Activated CD8-positive, alpha-beta T cell treated with anti-CD3 and anti-CD28 coated beads for 36 hours (primary cell): ENCODE results near the gene MYH11. TPM values are rescaled to one million over a fixed set of nuclear protein-coding genes. Genes with fewer than 3 reads are reported as not detected.

Experiments used
- ATAC-seq: fragments of 200-7000 bp; cut with Tn5 transposase; one replicate; pipeline ENCODE4 v1.10.0; 2021; ENCODE audit warnings: mild to moderate bottlenecking, moderate library complexity
- CTCF ChIA-PET: fragments of 350-600 bp; sonication (Branson Sonifier 250); formaldehyde crosslinking; loops from one replicate; lab custom pipeline; 2021; ENCODE audit warnings: antibody characterized with exemption; lab: Charles Lee
- POLR2A ChIA-PET: fragments of 350-600 bp; sonication (Branson Sonifier 250); formaldehyde crosslinking; loops from one replicate; lab custom pipeline; 2021; ENCODE audit warnings: antibody characterized with exemption; lab: Charles Lee
- DNase-seq: peaks from one replicate; pipeline ENCODE4 v3.0.0-alpha.2; 2020
- H3K27ac Mint-ChIP-seq: one replicate; pipeline ENCODE4 v1.8.0; 2021; ENCODE audit warnings: mild to moderate bottlenecking, mixed read lengths
- H3K27me3 Mint-ChIP-seq: one replicate; pipeline ENCODE4 v1.8.0; 2021; ENCODE audit warnings: mixed read lengths
- H3K36me3 Mint-ChIP-seq: one replicate; pipeline ENCODE4 v1.8.0; 2021; ENCODE audit warnings: low read depth, mixed read lengths
- H3K4me1 Mint-ChIP-seq: one replicate; pipeline ENCODE4 v1.8.0; 2021; ENCODE audit warnings: low read depth, mixed read lengths
- H3K4me3 Mint-ChIP-seq: one replicate; pipeline ENCODE4 v1.8.0; 2021; ENCODE audit warnings: mild to moderate bottlenecking, moderate library complexity, mixed read lengths
- H3K9me3 Mint-ChIP-seq: one replicate; pipeline ENCODE4 v1.8.0; 2021; ENCODE audit warnings: mixed read lengths
- intact Hi-C: fragments of 100-400 bp; cut with micrococcal nuclease; formaldehyde crosslinking; loops from one replicate; pipeline ENCODE4 v1.10.0; 2022
- total RNA-seq, 2 experiments: library from RNA; stranded (reverse); gene quantifications; one replicate each; pipeline ENCODE4 v1.2.3, GENCODE V29; 2021
- TF ChIP-seq, protein P1 (sequence below): fragments of 200-600 bp; IDR thresholded peaks from one replicate; pipeline ENCODE4 v1.8.0; 2022; ENCODE audit warnings: antibody characterized with exemption, mild to moderate bottlenecking

The MYH11 gene
- total RNA-seq, 2 experiments from 2014 or later = not detected

DNA sequence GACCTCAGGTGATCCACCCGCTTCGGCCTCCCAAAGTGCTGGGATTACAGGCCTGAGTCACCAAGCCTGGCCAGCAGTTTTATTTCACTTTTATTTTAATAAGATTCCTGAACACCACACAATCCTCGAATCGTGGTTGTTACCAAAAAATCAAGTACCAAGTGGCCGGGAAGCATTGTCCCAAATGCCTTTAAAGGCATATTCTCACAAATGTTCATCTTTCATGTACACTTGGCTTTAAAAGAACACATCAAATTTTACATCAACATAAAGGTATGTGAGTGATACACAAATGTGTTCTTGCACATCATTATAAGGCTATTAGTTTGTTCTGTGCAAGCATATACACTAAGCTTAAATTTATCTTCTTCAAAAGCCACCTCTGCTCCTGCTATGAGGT is 8.1 kb upstream of the MYH11 start:
- H3K4me3 Mint-ChIP-seq = no peak overlapping the region
- H3K9me3 Mint-ChIP-seq = no peaks in the 10 kb centered on the region
- intact Hi-C loops = no loop called here
- CTCF ChIA-PET = no interaction called here
- no peaks in the 10 kb centered on the region for H3K4me1 Mint-ChIP-seq
- peaks cover 12% of the 10 kb centered on the region for H3K36me3 Mint-ChIP-seq
- POLR2A ChIA-PET = no interaction called here
- ATAC-seq = no peak
- no peaks in the 10 kb centered on the region for H3K27me3 Mint-ChIP-seq
- TF ChIP-seq, protein P1, sequence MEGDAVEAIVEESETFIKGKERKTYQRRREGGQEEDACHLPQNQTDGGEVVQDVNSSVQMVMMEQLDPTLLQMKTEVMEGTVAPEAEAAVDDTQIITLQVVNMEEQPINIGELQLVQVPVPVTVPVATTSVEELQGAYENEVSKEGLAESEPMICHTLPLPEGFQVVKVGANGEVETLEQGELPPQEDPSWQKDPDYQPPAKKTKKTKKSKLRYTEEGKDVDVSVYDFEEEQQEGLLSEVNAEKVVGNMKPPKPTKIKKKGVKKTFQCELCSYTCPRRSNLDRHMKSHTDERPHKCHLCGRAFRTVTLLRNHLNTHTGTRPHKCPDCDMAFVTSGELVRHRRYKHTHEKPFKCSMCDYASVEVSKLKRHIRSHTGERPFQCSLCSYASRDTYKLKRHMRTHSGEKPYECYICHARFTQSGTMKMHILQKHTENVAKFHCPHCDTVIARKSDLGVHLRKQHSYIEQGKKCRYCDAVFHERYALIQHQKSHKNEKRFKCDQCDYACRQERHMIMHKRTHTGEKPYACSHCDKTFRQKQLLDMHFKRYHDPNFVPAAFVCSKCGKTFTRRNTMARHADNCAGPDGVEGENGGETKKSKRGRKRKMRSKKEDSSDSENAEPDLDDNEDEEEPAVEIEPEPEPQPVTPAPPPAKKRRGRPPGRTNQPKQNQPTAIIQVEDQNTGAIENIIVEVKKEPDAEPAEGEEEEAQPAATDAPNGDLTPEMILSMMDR = no peak
- DNase-seq = no peak
- H3K27ac Mint-ChIP-seq = no peak overlapping the region

- intact Hi-C loops = no loop called here
- POLR2A ChIA-PET = no interaction called here
- Mint-ChIP-seq H3K9me3 (no peaks in the 10 kb centered on the region), H3K36me3 (peaks cover 6% of the 10 kb centered on the region), H3K27ac (no peak overlapping the region), H3K4me1 (peaks cover 6% of the 10 kb centered on the region), H3K27me3 (peaks cover 16% of the 10 kb centered on the region), H3K4me3 (no peak overlapping the region)
- DNase-seq = no peak
- CTCF ChIA-PET = no interaction called here
- ATAC-seq = no peak
- TF ChIP-seq, protein P1 = no peak
Observed at GRCh38 chr16:15861996-15862395, 5.2 kb upstream of the MYH11 start.

- TF ChIP-seq, protein P1 = no peak
- intact Hi-C loops = no loop called here
- POLR2A ChIA-PET = no interaction called here
- DNase-seq (no peak), ATAC-seq (no peak)
- Mint-ChIP-seq H3K4me1 (peaks cover 6% of the 10 kb centered on the region), H3K9me3 (no peaks in the 10 kb centered on the region), H3K27me3 (peaks cover 29% of the 10 kb centered on the region), H3K27ac (no peak overlapping the region), H3K36me3 (no peaks in the 10 kb centered on the region), H3K4me3 (no peak overlapping the region)
- CTCF ChIA-PET = interaction anchor here (1.0 kb wide), 1 partner anchor 153 kb away, joined by 3 read pairs; no protein-coding TSS in a partner anchor
Observed at GRCh38 chr16:15858921-15859668, 2.3 kb upstream of the MYH11 start.

DNA sequence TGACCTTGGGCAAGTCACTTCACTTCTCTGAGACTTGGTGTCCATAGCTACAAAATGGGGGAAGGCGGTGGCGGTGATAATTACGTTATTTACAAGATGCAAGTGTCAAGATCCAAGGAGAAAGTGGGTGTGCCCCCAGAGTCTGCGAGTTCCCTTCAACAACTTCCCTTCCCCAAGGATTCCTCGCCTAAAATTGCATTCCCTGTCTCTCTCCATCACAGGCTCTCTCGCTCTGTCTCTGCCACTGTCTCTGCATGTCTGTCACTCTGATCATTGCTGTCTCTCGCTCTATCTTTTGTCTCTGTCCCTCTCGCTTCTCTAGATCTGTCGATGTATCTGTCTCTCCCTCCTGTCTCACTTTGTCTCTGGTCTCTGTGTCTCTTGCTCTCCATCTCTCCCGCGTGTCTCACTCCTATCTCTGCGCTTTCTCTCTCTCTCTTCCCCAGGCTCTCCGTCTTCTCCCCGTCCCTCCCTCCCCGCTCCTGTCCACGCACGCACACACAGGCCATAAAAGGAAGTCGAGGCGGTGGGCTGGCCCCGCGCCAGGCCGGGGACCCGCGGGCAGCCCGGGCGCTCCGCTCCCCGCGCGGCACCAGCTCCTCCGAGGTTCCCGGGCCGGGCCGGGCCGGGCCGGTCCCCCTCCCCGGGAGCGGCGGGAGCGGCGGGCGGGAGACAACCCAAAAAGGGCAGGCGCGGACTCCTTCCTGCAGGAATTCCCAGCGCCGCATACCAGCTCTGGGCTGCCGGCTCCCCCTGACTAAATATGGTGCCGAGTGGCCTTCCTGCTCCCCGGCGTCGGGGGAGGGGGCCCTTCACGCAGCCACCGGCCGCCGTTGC is 1.1 kb upstream of the MYH11 start:
- intact Hi-C loops = no loop called here
- no peaks in the 10 kb centered on the region for H3K9me3 Mint-ChIP-seq
- ChIA-PET POLR2A (interaction anchor here (0.7 to 1.1 kb wide), 2 partner anchors 137 to 143 kb away, joined by 3 read pairs; no protein-coding TSS in a partner anchor), CTCF (no interaction called here)
- no peak for DNase-seq
- TF ChIP-seq, protein P1 = no peak
- H3K36me3 Mint-ChIP-seq = no peaks in the 10 kb centered on the region
- H3K4me3 Mint-ChIP-seq = peak overlapping the region; percentile 44
- no peak for ATAC-seq
- H3K27me3 Mint-ChIP-seq = peaks cover 31% of the 10 kb centered on the region
- H3K27ac Mint-ChIP-seq = no peak overlapping the region
- peaks cover 6% of the 10 kb centered on the region for H3K4me1 Mint-ChIP-seq

GRCh38 chr16:15856182-15856581 is 646 bp downstream of the MYH11 start:
- intact Hi-C loops = no loop called here
- no peaks in the 10 kb centered on the region for H3K36me3 Mint-ChIP-seq
- TF ChIP-seq, protein P1 = no peak
- H3K4me3 Mint-ChIP-seq = no peak overlapping the region
- no peak overlapping the region for H3K27ac Mint-ChIP-seq
- ChIA-PET POLR2A (interaction anchor here (0.6 kb wide), 1 partner anchor 9 kb away, joined by 3 read pairs; no protein-coding TSS in a partner anchor), CTCF (no interaction called here)
- no peak for DNase-seq
- H3K4me1 Mint-ChIP-seq = peaks cover 6% of the 10 kb centered on the region
- H3K9me3 Mint-ChIP-seq = no peaks in the 10 kb centered on the region
- peaks cover 31% of the 10 kb centered on the region for H3K27me3 Mint-ChIP-seq
- no peak for ATAC-seq
